ENCODE data around the gene PINK1.

The PINK1 gene

GRCh38 chr1:20680269-20680668, 47.0 kb downstream of the PINK1 start:
- DNase-seq (ENCODE audit: low read depth in 3 of 3): no peak

DNA sequence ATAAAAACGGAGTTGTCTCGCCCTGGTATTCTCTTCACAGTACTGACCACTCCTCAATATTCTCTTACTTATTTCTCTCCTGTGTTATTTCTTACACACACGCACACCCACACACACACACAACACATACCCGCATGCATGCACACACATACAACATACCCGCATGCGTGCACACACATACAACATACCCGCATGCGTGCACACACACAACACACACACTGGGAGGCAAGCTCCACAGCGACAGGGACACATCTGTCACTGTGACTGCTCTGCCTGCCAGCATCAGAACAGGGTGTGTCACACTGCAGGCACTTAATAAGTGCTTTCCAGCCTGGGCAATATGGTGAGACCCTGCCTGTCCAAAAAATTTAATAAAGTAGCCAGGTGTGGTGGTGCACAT, 48.7 kb downstream of the PINK1 start:
- DNase-seq (ENCODE audit: low read depth in 3 of 3): no peak

DNA sequence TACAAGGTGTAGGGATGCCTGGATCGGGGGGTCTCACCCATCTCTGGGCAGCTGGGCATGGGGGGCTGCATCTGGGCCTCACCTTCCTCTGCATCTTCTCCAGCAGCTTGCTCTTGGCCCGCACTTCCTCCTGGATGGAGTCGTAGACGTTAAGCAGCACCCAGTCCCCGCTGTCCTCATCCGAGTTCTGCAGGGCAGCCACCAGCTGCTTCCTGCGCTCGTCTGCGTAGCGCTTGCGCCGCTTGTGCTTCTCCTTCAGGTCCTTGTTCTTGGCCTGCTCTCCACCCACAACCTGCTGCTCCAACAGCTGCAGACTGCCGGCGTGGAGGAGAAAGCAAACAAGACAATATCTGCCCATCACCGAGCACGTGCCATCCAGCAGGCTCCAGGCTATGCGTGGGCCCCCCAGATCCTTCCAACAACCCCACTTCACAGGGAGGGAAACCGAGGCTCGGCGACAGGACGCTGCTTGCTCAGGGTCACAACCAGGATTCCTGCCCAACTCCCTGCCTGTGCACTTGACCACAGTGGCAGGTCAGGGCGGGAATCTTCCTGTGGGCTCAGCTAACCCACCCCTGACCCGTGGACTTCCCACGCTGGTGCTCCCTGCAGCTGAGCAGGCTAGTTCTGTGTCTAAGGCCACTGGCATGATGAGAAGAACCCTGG, 49.4 kb downstream of the PINK1 start:
- no peak for DNase-seq (ENCODE audit: low read depth in 3 of 3)

DNA sequence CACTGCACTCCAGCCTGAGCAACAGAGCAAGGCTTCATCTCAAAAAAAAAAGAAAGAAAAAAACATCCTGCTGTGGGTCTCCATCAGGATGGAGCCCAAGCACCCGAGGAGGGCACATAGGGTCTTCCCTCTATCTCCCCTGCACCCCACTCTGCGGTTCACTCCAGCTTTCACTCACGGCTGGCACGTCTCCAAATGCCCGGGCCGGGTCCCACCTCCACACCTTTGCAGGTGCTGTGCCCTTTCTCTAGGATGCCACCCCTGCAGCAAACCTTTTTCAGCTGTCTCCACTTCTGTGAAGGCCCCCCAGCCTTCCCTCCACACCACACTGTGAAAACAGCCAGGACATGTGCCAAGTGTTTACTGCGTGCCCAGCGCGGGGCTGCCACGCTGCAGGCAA, 50.4 kb downstream of the PINK1 start:
- no peak for DNase-seq (ENCODE audit: low read depth in 3 of 3)

DNA sequence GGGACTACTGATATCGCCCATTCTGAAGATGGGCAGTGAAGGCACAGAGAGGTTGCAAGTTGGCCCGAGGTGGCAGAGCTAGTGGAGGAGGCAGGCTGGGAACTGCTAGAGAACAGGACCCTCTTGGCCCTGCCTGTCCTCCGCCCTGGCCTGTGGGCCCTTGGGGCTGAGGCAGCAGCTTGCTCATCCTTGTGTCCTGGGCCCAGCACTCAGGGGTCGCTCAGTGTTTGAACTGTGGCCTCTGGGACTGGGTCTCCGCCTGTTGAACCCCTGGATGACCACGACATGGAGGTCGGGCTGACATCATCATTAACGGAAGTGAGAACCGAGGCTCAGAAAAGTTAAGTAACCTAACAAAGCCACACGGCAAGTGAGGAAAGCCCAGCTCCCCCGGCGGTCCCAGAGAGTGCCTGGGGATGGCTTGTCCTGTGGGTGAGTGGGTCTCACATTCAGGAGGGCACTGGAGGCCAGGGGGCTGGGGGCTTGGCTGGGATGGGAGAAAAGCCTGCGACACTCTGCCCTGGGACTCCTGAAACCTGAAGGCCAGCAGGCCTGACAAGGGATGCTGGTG, 50.9 kb downstream of the PINK1 start:
- DNase-seq (ENCODE audit: low read depth in 3 of 3): no peak

- DNase-seq (ENCODE audit: low read depth in 3 of 3): no peak
Observed at GRCh38 chr1:20684651-20685050, 51.4 kb downstream of the PINK1 start.

DNA sequence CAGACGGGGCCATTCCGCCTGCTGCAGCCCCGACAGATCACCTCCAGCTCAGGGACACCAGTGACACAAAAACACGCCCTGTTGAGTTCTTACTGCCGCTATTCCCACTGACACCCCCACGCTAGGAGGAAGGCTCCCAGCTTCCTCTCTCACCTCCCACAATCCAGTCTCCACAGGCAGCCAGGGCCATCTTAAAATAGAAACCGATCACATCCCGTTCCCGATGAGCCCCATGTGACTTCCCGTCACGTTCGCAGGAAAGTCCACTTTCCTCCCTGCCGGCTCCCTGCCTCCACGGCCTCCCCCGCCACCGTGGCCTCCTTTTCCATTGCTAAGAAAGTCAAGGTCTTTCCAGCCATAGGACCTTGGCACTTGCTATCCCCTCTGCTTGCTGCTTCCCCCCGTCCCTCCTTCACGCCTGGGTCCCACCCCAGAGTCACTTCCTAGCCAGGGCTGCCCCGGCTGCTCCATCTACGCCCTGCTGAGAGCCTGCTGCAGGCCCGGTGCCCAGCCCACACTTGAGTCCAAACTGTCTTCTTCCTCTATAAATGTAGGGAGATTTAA, 51.9 kb downstream of the PINK1 start:
- no peak for DNase-seq (ENCODE audit: low read depth in 3 of 3)

DNA sequence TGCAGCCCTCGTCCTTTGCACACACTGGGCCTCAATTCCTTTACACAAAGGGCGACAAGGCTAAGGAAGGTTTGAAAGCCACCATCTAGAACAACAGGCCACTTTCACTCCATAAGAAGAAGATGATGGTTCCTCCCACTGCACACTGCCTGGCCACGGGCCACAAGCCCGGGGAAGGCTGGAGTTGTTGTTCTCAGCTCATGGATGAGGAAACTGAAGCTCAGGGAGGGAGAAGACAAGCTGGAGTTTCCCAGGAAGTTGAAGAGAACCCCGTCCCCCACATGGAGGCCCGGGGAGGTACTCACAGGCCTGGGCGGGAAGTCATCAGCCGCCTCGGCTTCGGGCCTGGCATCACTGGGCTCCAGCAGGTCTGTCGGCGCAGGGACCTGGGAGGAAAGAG, 52.5 kb downstream of the PINK1 start:
- no peak for DNase-seq (ENCODE audit: low read depth in 3 of 3)

DNA sequence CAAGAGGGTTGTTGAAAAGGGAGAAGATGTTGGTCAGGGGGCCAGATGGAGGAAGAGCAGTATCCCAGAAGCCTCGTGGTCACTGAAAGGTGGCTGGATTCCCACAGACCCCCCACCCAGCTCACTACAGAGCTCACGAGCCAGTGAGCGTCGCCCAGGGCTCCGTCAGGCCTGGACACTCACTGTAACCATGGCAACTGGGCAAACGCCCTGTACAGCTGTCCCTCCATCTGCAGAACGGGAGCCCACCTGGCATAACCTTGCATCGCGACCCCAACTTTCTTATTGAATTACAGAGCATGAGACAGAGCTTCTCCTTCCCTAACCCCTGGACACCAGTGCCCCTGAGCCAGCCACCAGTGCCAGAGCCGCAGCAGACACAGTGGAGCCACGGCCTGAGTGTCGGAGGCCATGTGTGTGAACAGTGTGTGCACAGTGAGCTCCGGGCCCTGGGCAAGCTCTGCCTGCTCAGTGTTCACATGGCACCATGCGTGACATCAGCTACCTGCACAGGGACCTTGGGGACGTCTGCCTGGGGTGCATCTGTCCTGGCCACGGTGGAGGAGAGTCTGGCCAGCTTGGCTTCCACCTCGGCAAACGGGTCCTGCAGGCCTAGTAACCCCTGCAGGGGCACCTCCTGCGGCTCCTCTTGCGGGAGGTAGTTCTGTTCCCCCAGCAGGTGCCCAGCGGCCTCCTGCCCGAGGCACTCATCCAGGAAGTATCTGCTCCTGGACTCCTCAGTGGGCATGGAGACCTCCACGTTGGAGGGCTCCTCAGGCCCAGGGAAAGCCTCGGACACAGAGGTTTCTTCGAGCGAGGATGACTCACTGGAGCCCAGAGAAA, 53.8 kb downstream of the PINK1 start:
- no peak for DNase-seq (ENCODE audit: low read depth in 3 of 3)

DNA sequence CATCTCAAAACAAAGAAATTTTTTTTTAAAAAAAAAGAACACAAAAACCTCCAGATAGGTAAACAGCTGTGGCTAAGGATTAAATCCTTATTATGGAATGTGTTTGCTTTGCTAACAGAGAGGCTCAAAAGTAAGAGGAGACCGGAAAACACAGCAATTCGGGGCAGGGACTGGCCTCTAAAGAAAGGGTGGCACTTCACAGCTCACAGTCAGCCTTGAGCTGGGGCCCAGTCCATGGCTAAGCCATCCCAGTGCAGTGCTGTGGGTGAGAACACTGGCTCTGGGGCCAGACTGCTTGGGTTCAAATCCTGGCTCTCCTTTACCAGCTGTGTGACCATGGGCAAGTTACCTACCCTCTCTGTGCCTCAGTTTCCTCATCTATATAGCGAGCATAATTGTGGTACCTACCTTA, 56.4 kb downstream of the PINK1 start:
- DNase-seq (ENCODE audit: low read depth in 3 of 3): no peak

- no peak for DNase-seq (ENCODE audit: low read depth in 3 of 3)
Observed at GRCh38 chr1:20691872-20692271, 58.6 kb downstream of the PINK1 start.

DNA sequence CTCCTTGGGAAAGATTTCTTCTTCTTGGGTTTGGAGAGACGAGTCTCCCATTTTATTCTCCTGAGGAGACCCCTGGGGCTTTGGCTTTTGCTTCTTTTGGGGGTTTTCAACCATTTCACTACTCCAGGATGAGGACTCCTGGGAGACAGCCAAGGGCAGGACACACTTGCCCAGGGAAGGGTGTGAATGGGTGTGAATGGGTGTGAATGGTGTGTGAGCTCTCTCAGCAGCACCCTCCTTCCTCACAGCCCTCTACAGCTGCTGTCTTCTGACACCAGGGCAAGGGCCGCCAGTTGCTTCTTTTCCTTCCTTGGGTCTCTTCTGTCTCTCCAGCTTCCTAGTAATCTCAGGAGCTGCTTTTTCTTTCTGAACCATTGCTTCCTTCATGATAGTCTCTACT, 60.4 kb downstream of the PINK1 start:
- no peak for DNase-seq (ENCODE audit: low read depth in 3 of 3)

- DNase-seq (ENCODE audit: low read depth in 3 of 3): no peak
Observed at GRCh38 chr1:20695515-20695914, 62.3 kb downstream of the PINK1 start.

GRCh38 chr1:20696397-20697333, 63.4 kb downstream of the PINK1 start:
- peak; percentile 40 to 53 (median 50) for DNase-seq (ENCODE audit: low read depth in 3 of 3)

GRCh38 chr1:20697563-20697962, 64.3 kb downstream of the PINK1 start:
- DNase-seq (ENCODE audit: low read depth in 3 of 3): no peak

DNA sequence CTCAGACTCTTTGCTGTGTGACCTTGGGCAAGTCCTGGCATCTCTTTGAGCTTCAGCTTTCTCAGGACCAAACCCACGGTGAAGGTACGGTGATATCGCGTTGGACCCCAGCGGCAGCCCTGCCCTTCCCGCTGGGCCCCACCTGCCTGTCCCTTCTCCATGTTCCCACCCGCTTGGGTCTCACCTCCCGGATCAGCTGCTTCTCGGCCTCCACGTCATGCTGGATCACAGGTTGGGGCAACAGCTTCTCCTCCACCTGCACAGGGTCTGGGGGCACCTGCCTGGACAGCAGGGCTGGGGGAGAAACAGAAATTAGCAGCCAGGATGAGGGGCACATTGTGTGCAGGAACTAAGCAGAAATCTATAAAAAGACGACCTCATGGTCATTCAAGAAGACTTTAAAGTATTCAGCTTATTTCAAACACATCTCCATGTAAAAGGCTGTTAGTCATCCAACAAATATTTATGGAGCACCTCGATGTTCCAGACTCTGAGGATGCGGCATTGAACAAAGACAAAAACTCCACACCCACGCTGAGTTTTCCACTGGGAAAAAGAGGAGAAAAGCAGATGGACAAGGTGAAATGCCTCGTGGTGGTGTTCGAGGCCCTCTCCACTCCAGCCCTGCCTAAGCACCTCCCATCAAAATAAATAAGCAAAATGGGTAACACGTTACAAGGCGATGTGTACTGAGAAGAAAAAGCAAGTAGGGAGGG, 65.1 kb downstream of the PINK1 start:
- no peak for DNase-seq (ENCODE audit: low read depth in 3 of 3)

DNA sequence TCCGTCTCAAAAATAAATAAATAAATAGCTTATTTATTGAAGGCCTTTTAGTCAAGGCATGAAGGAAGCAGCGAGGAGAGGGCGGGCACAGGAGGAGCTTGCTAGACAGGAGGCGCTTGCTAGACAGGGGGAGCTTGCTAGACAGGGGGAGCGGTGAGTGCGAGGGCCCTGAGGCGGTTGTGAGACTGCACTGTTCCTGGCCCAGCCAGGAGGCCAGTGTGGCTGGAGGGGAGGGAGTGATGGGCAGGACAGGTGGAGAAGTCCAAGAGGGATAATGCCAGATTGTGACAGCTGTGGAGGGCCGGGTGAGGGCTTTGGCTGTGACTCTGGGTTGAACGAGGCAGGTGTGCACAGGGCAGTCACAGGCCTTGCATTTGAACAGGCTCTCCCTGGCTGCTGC, 66.3 kb downstream of the PINK1 start:
- no peak for DNase-seq (ENCODE audit: low read depth in 3 of 3)

DNA sequence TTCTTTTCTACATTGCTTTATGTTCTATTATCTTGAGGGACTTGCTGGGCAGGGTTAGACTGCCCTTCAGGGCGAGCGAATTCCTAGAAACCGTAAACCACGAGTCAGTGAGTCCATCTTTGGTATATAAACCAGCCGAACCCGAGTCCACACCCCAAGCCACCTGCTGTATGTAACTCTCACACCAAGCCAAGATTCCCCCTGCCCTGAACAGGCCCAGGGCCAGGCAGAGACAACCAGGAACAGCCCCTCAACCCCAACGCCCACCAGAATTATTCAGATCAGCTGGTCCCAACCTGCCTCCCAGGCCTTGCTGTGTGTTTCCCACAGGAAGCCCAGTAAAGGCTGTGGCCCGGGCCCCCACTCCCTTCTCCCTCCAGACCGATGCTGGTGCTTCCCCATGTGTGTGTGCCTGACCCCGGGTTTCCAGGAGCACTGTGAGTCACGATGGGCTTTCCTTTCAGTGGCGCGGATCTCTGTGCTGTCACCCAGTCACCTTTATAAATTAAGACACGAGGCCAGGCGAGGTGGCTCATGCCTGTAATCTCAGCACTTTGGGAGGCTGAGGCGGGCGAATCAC, 67.5 kb downstream of the PINK1 start:
- no peak for DNase-seq (ENCODE audit: low read depth in 3 of 3)

Measured in stimulated activated CD4-positive, alpha-beta T cell treated with anti-CD3 and anti-CD28 coated beads, TNF-alpha, amount 100 ng/mL, for 4 hours (primary cell).